Spinal cord (tissue), 10 donors: ENCODE measurements around the gene COL6A3. TPM values are rescaled to one million over a fixed set of nuclear protein-coding genes. Genes with fewer than 3 reads are reported as not detected.

Source experiments
- DNase-seq, 6 donors: peaks; one replicate each; pipeline versions ENCODE4 v3.0.0 to v3.0.0-alpha.2; 2013 to 2015; ENCODE audit warnings: low spot score in 6 of 6, low read depth in 4 of 6
- H3K27ac ChIP-seq: one replicate; pipeline ENCODE4 v1.5.1; 2013; ENCODE audit warnings: low read depth, low read length, control low read depth
- H3K27me3 ChIP-seq: one replicate; pipeline ENCODE4 v1.6.1; 2013; ENCODE audit warnings: low read length; ENCODE audit not compliant: control insufficient read depth, insufficient read depth
- H3K36me3 ChIP-seq: one replicate; pipeline ENCODE4 v1.6.1; 2013; ENCODE audit warnings: low read length; ENCODE audit not compliant: control insufficient read depth, insufficient read depth
- H3K4me1 ChIP-seq: one replicate; pipeline ENCODE4 v1.6.1; 2013; ENCODE audit warnings: low read length; ENCODE audit not compliant: control insufficient read depth, insufficient read depth
- H3K4me3 ChIP-seq: one replicate; pipeline ENCODE4 v1.5.1; 2013; ENCODE audit warnings: low read depth, low read length, control low read depth
- H3K9me3 ChIP-seq: one replicate; pipeline ENCODE4 v1.6.1; 2013; ENCODE audit warnings: low read length; ENCODE audit not compliant: control insufficient read depth, insufficient read depth
- WGBS: methylation state at CpG from one replicate; pipeline ENCODE4 v1.1.5; 2013; ENCODE audit warnings: missing lambda C conversion rate; ENCODE audit not compliant: insufficient coverage; 5-methylcytosine and 5-hydroxymethylcytosine counted together
- polyA plus RNA-seq, 2 donors: library from polyadenylated mRNA; unstranded; fragments of 120-200 nt; gene quantifications; one replicate each; pipeline ENCODE4 v1.2.1, GENCODE V29; 2013; ENCODE audit not compliant: insufficient read length in 2 of 2
- total RNA-seq, 2 donors: library from RNA; depleted of rRNA in 1 of 2; stranded (reverse); fragments of 120-200 nt in 1 of 2; fragments of >200 nt in 1 of 2; gene quantifications; one replicate each; pipeline versions ENCODE4 v1.2.3 to v1.2.4, GENCODE V29; 2013 to 2014
- donor health status: healthy.

COL6A3 gene
- total and polyA plus RNA-seq, 4 donors, result 41.3 to 429 (median 167) TPM

DNA sequence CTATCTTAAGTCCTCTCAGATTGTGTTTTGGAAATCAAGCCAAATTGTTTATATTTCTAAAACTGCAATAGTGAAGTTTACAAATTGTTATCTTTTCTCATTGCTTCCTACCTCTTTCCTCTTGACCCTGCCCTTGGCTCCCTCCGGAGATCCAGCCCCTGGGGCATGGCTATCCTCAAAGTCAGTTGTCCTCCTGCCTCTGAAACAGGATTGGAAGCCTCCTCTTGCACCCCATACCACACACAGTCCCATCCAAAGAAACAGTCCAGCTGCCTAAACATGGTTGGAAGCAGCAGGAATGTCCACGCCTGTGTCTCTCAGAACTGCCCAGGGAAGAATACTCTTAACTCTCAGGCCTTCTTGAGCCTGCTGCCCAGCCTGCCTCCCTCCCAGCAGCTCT, 30.1 kb upstream of the COL6A3 start:
- H3K4me3 ChIP-seq, result no peak overlapping the region
- H3K36me3 ChIP-seq, result no peaks in the 10 kb centered on the region
- no peaks in the 10 kb centered on the region for H3K27me3 ChIP-seq
- no peaks in the 10 kb centered on the region for H3K9me3 ChIP-seq
- WGBS, result 74% methylated on average over 2 of the region's 2 CpGs
- DNase-seq, result no peak
- H3K4me1 ChIP-seq, result peaks cover 9% of the 10 kb centered on the region
- H3K27ac ChIP-seq, result no peak overlapping the region

- WGBS, result 25% methylated on average over 2 of the region's 2 CpGs
- Histone ChIP-seq H3K27ac (peak overlapping the region; percentile 10), H3K27me3 (no peaks in the 10 kb centered on the region), H3K4me3 (no peak overlapping the region), H3K4me1 (peaks cover 9% of the 10 kb centered on the region), H3K36me3 (no peaks in the 10 kb centered on the region), H3K9me3 (no peaks in the 10 kb centered on the region)
- DNase-seq, result peak in 1 of 6 donors; percentile 46
These were observed 27.8 kb upstream of the COL6A3 start for GRCh38 chr2:237441605-237442274.

- DNase-seq, result no peak
- Histone ChIP-seq H3K4me1 (peaks cover 5% of the 10 kb centered on the region), H3K27me3 (no peaks in the 10 kb centered on the region), H3K4me3 (no peak overlapping the region), H3K9me3 (no peaks in the 10 kb centered on the region), H3K27ac (peak overlapping the region; percentile 58), H3K36me3 (no peaks in the 10 kb centered on the region)
- WGBS, result no CpG with 5 or more reads among the region's 2 CpGs
These were observed 26.9 kb upstream of the COL6A3 start for GRCh38 chr2:237440819-237441281.

DNA sequence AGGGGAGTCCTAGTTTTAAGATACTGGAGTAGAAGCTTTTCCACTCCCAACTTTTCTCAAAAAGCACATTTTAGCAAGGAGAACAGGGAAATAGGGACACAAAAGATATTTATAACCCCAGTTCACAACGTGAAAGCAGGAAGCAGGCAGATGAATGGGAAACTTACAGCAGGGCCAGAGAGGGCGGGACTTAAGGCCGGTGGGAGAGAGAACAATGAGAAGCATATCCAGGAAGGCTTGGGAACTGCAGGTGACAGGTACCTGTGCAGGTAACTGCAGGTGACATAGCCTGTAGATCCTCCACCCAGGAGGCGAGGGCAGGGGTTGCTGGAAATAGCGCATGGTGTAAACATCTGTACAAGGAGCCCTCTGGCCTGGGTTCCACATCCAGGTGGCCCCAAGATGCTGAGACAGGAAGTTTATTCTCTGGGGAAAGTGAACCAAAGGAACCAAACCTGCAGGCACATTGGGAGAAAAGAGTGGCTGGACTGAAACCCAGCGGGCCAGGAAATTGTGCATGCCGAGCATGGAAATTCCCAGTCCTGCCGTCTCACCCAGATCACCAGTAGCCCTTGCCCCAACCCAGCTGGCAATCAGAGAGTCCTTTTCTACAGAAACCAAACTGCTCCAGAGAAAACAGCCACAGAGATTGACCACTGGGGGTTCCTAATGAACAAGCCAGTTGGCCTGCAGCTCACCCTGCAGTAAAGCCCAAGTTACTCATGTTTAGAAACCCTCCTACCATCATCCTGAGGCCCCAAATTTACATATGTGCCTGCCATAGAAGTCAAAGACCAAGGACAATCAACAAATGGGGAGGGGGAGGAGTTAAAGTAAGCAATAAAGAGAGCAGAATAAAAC, 24.3 kb upstream of the COL6A3 start:
- no peak overlapping the region for H3K4me3 ChIP-seq
- no peaks in the 10 kb centered on the region for H3K9me3 ChIP-seq
- DNase-seq, result no peak
- no peak overlapping the region for H3K27ac ChIP-seq
- H3K36me3 ChIP-seq, result no peaks in the 10 kb centered on the region
- 69% methylated on average over 7 of the region's 8 CpGs for WGBS
- H3K4me1 ChIP-seq, result peaks cover 17% of the 10 kb centered on the region
- no peaks in the 10 kb centered on the region for H3K27me3 ChIP-seq

GRCh38 chr2:237437566-237437965, 23.6 kb upstream of the COL6A3 start:
- Histone ChIP-seq H3K4me3 (no peak overlapping the region), H3K36me3 (no peaks in the 10 kb centered on the region), H3K4me1 (peaks cover 23% of the 10 kb centered on the region), H3K9me3 (no peaks in the 10 kb centered on the region), H3K27ac (no peak overlapping the region), H3K27me3 (no peaks in the 10 kb centered on the region)
- 79% methylated on average over 4 of the region's 5 CpGs for WGBS
- no peak for DNase-seq

GRCh38 chr2:237435844-237436587, 22.1 kb upstream of the COL6A3 start:
- 77% methylated on average over 9 of the region's 10 CpGs for WGBS
- Histone ChIP-seq H3K4me3 (no peak overlapping the region), H3K9me3 (no peaks in the 10 kb centered on the region), H3K27ac (peak overlapping the region; percentile 7), H3K36me3 (no peaks in the 10 kb centered on the region), H3K4me1 (peaks cover 23% of the 10 kb centered on the region), H3K27me3 (no peaks in the 10 kb centered on the region)
- DNase-seq, result peak in 1 of 6 donors; percentile 44

DNA sequence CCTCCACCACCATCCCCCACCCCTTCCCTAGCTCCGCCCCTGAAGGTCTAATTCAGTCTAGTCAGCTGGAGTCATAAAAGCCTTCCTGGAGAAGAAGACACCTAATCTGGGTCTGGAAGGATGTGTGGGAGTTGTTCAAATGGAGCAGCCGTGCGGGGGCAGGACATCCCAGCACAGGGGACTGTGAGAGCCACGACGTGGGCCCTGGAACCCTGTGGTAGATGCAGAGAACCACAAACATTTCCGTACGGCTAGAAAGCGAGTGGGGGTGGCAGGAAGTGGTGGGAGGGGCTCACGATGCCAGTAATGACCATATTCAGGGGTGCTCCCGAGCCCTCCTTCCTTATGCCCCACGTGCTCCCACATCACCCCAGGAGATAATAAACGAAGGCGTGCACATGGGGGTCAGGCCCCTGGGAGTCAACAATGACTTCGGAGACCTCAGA, 20.9 kb upstream of the COL6A3 start:
- no peak for DNase-seq
- H3K36me3 ChIP-seq, result no peaks in the 10 kb centered on the region
- H3K4me1 ChIP-seq, result peaks cover 23% of the 10 kb centered on the region
- no peaks in the 10 kb centered on the region for H3K27me3 ChIP-seq
- WGBS, result 74% methylated on average over 5 of the region's 14 CpGs
- no peak overlapping the region for H3K4me3 ChIP-seq
- H3K9me3 ChIP-seq, result no peaks in the 10 kb centered on the region
- H3K27ac ChIP-seq, result peak overlapping the region; percentile 7

- peaks cover 23% of the 10 kb centered on the region for H3K4me1 ChIP-seq
- H3K4me3 ChIP-seq, result no peak overlapping the region
- no peaks in the 10 kb centered on the region for H3K36me3 ChIP-seq
- peak in 1 of 6 donors; percentile 30 for DNase-seq
- no peaks in the 10 kb centered on the region for H3K27me3 ChIP-seq
- H3K9me3 ChIP-seq, result no peaks in the 10 kb centered on the region
- 73% methylated on average over 11 of the region's 13 CpGs for WGBS
- H3K27ac ChIP-seq, result no peak overlapping the region
These were observed 20.1 kb upstream of the COL6A3 start for GRCh38 chr2:237433920-237434676.
